ENCODE results near the gene STPG4.
"Not testable (repeated sequence)": the region's sequence is repeated elsewhere in the genome, so short reads cannot be mapped to it uniquely, and the experiment has no call there.

Gene STPG4, protein sequence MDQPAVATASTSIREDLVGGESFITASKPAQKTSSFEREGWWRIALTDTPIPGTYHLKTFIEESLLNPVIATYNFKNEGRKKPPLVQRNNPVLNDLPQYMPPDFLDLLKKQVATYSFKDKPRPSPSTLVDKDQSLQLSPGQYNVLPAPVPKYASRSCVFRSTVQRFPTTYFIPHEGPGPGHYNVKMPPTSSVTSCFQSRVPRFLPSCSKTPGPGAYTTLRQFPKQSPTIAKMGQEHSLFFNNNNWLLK

DNA sequence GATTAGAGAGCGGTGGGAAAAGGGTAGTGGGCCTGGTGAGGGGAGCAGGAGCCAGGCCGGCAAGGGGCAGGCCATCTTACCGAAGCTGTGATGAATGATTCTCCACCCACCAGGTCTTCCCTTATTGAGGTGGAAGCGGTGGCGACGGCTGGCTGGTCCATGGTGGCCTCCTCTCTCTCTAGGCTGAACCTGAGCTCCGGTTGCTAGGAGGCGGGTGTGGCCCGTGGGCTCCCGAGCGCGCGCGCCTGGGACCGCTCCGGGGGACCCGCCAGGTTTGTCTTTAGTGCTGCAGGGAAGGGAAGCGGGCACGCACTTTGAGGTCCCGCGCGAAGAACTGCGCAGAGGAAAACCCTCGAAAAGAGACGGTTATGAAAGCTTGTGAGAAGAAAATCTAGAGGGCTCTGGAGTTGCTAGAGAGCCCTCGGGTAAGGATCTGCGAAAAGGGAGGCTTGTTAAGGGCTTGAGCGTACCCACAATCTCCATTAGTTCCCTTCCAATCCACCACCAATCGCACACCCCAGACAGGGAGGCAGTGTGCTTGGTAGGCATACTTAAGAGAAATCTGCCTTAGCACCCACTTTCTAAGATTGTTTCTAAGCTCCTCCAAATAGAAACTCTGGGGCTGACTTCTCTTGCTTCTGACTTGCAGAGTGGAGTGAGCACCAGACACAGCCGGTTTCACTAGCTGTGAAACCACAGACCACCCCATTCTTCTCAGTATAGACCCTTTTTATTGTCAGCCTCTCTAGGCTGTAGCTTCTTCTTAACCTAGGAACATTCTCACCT lies at the start of gene STPG4:
Gene STPG4, minus strand, starts transcription at position 218 of the 786 bp plus-strand sequence. Its CDS starts 57 bp downstream, at position 161.
- DNase-seq = no peak

DNA sequence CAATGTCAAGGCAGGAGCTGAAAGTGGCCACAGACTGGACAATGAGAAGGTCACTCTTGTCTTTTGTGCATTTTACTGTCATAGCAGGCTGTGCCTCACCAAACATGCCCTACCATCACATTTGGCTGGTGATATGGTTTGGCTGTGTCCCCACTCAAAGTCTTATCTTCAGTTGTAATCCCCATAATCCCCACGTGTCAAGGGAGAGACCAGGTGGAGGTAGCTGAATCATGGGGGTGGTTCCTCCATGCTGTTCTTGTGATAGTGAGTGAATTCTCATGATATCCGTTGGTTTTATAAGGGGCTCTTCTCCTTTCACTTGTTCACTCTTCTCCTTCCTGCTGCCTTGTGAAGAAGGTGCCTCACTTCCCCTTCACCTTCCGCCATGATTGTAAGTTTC lies 49.6 kb upstream of the STPG4 start:
- no peak for DNase-seq

DNA sequence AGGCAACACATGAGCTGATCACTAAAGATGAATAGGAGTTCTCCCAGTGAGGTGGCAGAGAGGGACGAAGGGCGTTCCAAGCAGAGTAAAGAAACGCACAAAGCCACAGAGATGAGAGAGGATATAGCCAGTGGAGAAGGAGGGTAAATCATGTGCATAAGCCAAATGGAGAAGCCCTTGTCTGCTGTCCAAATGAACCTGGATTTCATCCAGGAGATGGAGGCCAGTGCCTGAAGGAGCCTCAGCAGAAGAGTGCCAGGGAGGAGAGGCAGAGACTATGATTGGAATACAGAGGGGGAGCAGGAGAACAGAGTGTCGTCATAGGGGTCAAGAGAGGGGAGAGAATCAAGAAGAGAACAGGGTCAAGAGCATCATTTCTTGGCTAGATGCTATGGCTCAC lies 48.9 kb upstream of the STPG4 start:
- no peak for DNase-seq

DNA sequence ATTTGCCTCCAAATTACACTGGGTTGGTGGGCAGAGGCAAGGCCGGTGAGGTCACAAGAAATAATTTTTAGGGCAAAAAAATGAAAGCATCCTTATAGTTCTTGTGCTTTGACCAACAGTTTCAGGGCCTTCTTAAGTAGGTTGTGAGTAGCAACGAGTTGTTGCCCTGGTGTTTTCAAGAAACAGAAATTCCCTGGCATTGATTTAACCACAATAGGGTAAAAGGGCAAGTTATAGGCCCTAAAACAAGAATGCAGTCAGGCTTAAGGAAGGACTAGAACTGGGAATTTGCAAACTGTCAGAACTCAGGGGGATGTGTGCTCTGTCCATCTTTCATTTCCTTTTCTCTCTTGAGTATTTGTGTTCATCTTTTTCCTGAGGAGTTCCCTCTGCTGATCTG lies 46.1 kb upstream of the STPG4 start:
- no peak for DNase-seq

DNA sequence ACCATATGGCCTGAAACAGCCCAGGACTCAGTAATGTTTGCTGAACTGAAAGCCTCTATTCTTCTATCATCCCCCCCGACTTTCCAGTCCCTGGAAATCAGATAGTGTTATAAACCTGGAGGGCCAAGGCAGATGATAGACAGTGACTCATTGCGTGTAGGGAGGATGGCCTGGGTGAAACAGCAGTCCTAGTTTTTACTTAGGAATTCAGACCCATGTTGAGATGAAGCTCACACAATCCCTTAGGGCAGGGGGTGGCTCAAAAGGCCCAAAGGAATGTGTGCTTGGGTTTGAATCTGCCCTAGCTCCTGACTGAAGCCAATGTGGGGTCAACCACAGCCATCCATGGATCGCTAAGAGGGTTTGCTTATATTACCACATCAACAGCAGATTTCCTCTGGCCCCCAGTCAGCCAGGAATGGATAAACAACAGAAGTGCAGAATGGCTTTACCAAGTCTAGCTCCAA lies 43.9 kb upstream of the STPG4 start:
- peak; percentile 35 for DNase-seq

DNA sequence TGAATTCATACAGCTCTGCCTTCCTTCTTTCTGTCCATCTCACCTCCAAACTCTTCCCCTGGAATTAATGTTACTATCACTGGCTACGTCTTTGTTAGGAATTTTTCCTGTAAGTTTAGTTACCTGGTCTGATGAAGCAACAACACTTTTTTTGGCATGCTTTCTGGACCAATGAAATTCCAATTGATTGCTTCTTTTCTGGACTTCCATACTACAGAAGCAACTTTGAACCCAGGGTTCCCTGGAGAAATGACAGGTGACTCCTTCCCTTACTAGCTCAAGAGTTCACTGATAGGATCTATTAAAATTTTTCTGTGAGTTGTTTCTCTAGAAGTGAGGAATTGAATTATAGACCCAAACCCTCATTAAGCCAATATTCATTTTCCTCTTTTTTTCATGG lies 41.4 kb upstream of the STPG4 start:
- no peak for DNase-seq

DNA sequence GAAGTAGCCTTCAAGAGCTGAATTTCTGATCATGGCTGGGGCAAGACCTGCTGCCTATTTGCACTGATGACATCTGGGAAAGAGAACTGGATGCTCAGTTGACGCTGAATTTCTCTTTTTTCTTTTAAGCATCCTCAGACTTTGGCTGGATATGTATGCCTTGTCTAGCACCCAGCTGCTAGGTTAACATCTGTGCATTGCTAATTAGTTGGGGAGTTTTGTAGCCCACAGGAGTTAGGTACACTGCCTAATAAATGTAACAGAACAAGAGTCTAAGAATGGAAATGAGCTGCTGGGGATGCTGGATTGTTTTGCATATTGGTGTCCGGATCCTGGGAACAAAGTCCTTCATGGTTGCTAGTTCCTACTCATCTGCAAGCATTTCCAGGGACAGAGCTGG lies 40.9 kb upstream of the STPG4 start:
- no peak for DNase-seq

DNA sequence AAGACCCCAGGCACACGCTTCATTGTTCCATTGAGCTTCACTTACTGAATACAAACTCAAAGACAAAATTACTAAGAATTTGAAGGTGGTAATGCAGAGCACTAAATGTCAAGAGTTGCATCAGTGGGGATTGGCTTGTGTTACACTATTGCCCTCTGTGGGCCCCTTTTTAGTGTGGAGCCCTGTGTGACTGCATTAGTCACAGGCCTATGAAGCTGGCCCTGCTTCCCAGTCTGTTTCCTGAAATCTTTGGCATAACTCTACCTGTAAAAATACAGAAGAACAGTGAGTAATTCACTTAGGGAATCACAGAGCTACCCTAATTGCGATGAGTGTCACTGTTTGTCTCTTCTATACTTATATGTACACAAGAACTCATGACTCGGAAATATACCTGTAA lies 40.0 kb upstream of the STPG4 start:
- no peak for DNase-seq

DNA sequence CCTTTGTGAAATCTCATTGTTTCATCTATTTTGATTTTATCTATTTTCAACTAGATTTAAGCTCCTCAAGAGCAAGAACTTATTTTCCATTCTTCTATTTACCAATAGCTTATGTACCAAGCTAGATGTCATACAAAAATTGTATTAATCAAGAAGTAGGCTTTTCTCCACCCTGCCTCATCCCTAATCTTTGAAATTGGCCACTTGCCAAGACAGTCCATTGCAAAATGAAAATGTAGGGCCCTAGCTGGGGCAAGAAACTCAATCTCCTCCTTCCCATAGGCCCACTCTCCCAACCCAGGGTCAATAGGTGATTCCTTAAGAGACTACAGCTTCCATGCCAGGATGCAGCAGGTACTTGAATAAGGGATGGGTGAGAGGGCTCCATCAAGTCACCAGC lies 39.3 kb upstream of the STPG4 start:
- DNase-seq = no peak

DNA sequence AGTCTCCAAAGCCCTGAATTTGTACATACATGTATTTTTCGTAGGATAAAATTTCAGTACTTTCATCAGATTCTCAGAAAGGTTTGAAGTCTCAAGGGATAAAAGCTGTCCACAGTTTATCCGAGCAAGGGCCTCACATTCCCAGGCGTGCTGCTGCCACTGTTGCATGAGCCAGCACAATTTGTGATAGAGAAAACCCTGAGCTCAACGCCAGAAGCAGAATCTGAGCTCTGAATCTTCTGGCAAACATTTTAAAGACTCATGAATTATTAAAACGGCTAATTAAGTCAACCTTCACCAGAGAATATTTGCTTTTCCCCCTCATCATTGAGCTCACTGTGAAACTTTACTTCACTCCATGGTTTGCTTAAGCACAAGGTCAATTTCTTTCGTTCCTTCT lies 38.5 kb upstream of the STPG4 start:
- no peak for DNase-seq

DNA sequence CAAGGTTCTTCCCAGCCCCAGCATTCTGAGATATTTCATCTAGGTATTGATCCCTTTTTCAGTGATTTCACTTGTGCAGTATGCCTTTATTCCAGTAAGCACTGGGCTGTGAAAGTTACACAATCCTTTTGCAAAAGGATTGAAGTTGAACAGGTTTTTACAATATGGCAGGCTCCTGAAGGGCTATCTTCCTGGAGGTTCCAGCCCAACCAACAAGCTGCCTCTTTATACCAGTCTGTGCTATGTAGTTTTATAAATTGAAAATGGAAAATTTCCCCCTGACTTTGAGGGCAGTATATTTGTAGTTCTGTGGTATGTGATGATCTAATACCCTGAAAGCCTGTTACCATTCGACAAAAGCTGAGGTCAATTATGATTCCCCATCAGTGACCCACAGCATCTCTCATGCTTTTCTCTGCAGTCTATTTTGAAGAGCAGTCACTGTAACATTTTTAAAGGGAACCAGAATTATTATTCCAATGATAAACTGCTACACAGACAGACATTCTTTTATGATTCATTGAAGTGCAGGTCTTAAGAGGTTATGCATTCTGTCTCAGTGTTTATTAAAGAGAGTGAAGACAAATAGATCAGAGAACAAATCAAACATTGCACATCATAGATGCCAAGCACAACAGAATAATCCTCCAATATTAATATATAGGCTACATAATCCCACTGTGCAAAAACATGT lies 35.2 kb upstream of the STPG4 start:
- DNase-seq = no peak

DNA sequence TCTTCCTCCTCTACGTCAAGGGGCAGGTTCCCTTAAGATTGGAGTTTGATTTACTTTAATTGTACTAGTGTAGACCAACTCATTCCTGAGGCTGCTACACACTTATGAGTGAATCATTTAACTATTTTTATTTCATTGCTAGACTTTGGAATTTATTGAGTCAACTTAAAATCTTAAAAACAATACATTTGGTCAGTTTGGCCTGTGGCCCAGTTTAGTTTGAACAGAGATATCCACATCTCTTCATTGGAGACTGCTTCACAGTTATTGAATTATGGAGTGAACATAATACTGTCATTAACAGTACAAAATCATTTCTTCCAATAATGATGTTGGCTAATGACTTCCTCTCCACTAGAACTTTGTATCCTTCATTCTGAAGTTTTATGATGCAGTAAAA lies 34.5 kb upstream of the STPG4 start:
- no peak for DNase-seq

DNA sequence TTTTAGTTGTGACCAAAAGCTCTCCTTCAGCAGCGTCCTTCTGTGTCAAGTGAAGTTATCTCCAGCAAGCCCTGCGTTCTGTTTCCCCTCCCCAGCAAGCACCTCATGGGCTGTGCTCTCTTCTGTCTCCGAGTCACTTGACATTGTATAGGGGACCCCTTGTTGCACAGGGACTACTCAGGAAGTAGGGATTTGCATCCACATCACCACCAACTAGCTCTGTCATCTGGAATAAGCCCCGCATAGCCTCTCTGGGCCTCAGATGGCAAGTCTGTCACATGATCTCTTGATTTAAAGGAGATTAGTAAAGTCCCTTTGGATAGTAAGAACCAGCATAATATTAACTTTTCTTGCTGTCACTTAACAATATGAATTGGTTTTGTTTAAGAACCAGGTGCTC lies 32.0 kb upstream of the STPG4 start:
- no peak for DNase-seq

DNA sequence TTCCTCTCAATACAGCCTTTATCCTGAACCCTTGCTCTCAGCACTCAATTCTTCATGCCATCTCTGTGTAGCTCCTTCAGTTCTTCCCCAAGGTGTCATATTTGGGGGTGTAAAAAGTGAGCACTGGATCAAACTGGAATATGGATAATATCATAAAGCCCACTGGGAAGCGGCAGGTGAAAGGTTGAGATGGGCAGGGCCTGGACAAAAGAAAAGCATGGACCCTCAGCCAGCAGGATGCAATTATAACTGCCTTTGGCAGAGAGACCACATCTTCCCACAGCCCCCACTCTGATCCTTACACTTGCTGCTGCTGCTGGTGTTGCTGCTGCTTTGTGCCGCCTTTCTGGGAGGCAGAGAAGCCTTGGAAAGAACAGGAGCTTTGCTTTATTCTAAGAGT lies 31.2 kb upstream of the STPG4 start:
- no peak for DNase-seq

DNA sequence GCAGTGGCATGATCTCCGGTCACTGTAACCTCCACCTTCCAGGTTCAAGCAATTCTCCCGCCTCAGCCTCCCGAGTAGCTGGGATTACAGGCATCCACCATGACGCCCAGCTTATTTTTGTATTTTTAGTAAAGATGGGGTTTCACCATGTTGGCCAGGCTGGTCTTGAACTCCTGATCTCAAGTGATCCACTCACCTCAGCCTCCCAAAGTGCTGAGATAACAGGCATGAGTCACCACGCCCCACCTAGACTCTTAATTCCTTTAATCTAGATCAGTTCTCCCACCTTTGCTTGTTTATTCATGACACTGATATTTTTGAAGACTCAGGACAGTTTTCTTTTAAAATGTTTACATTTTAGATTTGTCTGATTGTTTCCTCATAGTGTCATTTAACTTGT lies 30.0 kb upstream of the STPG4 start:
- not testable (repeated sequence) for DNase-seq

DNA sequence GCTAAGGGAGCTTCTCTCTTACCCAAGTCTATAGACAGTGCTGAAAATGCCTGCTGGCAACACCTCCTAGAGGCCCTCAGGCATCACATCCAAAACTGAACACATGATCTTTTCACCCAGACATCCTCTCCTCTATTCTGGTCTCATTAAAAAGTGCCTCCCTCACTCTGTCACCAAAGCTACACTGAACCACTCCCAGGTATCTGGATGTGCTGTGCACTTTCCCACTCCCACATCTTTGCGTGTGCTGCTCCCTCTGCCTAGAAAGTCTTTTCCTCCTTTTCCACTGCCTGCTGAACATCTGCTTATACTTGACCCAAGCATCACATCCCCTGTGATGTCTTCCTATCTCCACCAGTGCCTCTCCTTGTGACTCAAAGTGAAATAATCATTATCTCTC lies 26.1 kb upstream of the STPG4 start:
- no peak for DNase-seq

DNA sequence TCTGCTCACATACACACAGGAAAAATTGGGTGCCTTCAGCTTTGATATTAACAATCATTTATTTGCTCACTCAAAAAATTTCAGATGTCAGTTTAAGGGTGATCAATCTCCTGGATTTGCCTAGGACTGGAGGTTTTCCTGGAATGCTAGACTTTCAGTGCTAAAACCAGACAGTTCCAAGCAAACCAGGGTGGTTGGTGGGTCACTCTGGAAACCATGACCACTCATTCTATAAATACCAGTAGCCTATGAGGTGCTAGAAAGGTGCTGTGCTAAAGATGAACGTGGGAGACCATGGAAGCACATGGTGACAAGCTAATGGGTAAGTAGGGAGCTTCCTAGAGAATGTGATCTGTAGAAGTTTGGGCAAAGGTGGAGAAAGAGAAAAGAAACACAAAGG lies 25.4 kb upstream of the STPG4 start:
- DNase-seq = no peak

DNA sequence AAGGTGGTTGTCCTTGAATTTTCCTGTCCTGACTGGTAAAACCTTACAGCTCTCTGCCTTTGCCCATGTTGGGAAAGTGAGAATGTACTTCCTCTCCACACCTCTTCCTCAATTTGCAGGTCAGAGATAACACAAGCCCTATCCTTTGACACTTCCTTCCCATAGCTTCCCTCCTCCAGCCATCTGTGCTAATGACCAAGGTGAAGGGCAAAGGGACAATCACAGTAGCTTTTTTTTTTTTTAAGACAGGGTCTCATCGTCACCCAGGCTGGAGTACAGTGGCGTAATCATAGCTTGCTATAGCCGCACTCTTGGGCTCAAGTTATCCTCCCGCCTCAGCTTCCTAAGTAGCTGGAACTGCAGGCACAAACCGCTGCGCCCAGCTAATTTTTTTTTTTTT lies 24.3 kb upstream of the STPG4 start:
- peak; percentile 51 for DNase-seq

DNA sequence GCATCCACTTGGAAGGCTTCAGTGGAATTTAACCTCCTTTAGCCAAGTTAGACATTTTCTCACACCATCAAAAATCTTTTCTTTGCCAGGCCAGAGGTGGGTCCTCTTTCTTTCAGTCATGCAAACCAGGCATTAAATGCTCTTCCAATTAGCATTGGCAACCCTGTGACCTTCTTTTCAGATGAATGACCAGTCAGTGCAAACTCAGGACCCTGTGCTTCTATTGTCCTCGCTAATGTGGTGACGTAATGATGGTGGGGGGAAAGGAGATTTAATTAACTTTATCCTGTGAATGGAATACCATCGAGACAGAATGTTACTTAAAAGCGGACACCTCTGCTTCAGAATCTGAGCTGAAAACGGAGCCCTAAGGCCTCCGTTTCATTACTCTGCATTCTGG lies 23.2 kb upstream of the STPG4 start:
- DNase-seq = no peak

DNA sequence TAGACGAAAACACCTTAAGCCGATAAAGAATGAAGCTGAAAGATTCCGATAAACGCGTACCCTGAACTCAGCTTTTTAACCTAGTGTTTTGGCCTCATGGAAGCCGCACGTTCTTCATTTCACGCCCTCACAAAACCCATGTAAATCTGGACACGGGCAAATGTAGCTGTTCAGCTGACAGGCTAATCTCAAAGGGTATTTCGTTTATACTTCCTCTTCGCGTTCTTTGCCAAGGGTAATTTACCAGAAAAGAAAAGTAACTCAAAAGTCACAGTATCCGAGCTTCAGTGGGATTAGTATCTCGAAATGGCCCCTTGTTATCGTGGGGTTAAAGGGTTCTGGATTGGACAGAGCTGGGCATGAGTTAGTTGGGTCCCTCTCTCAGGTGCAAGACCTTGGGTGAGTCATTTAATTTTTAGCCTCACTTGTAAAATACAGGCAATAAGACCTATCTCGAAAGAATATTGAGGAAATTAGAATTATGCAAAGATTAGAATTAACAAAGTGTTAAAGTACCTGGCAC lies 22.0 kb upstream of the STPG4 start:
- DNase-seq = no peak

DNA sequence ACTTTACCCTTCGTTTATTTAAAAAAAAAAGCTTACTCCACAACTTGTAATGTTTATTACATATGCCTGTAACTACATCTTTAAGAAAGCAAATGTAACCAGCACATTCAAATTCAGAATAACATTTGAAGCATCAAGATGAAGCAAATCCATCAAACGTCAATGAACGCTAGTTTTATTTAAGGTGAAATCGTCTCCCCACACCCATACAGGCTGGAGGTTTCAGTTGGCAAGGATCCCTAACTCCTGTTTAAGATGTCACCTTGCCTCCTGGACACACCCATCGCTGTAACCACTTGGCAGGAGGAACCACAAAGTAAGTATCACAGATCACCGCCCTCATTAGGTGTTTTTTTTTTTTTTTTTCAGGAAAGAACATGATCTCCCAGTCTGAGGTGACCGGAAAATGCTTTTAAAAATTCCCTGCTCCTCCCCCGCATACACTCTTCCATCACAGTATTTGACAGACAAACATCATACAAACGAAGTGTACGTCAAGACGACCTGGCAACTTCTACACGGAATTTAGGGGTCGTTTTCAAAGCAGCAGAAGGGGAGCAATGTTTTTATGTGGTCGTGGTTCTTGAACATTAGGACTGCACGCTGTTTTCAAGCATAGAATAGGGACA lies 19.7 kb upstream of the STPG4 start:
- peak; percentile 50 for DNase-seq

DNA sequence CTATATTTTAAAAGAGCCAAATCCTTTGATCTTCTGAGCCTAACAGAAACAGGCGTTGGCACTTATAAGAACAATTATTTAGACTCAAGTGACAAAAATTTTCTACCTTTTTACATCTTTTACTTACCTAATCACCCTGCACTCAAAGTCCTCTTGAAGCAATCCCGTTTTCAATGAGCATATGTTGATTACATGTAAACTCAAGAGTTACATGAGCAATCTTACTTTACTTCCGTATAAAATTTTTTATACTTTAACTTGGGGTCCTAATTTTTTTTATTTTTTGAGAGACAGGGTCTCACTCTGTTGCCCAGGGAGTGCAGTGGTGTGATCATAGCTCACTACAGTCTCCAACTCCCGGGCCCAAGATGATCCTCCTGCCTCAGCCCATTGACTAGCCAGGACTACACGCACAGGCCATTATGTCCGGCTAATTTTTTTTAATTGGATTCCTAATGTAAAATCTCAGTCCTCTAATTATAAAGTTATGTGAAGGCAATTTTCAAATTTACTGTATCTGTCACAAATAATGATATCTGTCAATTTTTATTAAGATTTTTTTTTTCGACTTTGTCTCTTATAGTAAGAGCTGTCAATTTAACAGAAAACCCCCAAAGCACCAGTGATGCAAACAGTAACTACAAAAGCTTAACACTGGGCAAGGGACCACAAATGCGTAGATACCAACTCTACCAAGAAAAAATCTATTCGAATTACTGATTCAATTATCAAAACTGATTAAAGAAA lies 19.1 kb upstream of the STPG4 start:
- peak; percentile 23 for DNase-seq
